H9 (cell line): Measurements from ENCODE around the gene TMEM250. TPM values are rescaled to one million over a fixed set of nuclear protein-coding genes. Genes with fewer than 3 reads are reported as not detected.
A peak's percentile ranks its signal among the peaks of the same experiment; 100 is the strongest.

Experiments
- DNase-seq: peaks from one replicate; pipeline ENCODE4 v3.0.0-alpha.2; 2017
- H2AFZ ChIP-seq: one replicate; pipeline ENCODE4 v1.6.1; 2013; ENCODE audit warnings: mild to moderate bottlenecking, low read length, control low read depth, moderate library complexity
- H2AK5ac ChIP-seq: 2 replicates; pipeline ENCODE4 v1.6.1; 2013; ENCODE audit warnings: low read length, control low read depth, mixed read lengths; ENCODE audit not compliant: insufficient read length
- H2BK120ac ChIP-seq: one replicate; pipeline ENCODE4 v1.6.1; 2013; ENCODE audit warnings: low read depth, mild to moderate bottlenecking, low read length, control low read depth, inconsistent platforms; ENCODE audit not compliant: poor library complexity, severe bottlenecking
- H2BK12ac ChIP-seq: 2 replicates; pipeline ENCODE4 v1.6.1; 2013; ENCODE audit warnings: low read length, control low read depth, mixed read lengths, low read depth; ENCODE audit not compliant: insufficient read length
- H2BK15ac ChIP-seq: 2 replicates; pipeline ENCODE4 v1.6.1; 2013; ENCODE audit warnings: low read depth, low read length, control low read depth
- H2BK20ac ChIP-seq: one replicate; pipeline ENCODE4 v1.6.1; 2013; ENCODE audit warnings: low read depth, mild to moderate bottlenecking, low read length, control low read depth, inconsistent platforms; ENCODE audit not compliant: poor library complexity, severe bottlenecking
- H2BK5ac ChIP-seq: 2 replicates; pipeline ENCODE4 v1.6.1; 2013; ENCODE audit warnings: low read length, control low read depth, mixed read lengths; ENCODE audit not compliant: insufficient read length
- H3K14ac ChIP-seq: 2 replicates; pipeline ENCODE4 v1.6.1; 2013; ENCODE audit warnings: low read length, control low read depth; ENCODE audit not compliant: insufficient read depth
- H3K18ac ChIP-seq: 2 replicates; pipeline ENCODE4 v1.6.1; 2013; ENCODE audit warnings: low read depth, mild to moderate bottlenecking, mixed read lengths, low read length, control low read depth; ENCODE audit not compliant: insufficient read length
- H3K23ac ChIP-seq: 2 replicates; pipeline ENCODE4 v1.6.1; 2013; ENCODE audit warnings: low read length, control low read depth, mixed read lengths, low read depth; ENCODE audit not compliant: insufficient read length
- H3K23me2 ChIP-seq: 2 replicates; pipeline ENCODE4 v1.6.1; 2013; ENCODE audit warnings: low read depth, mild to moderate bottlenecking, mixed read lengths, low read length, control low read depth; ENCODE audit not compliant: insufficient read length, poor library complexity, severe bottlenecking
- H3K27ac ChIP-seq: 2 replicates; pipeline ENCODE4 v1.5.1; 2013; ENCODE audit warnings: low read length, control low read depth, mixed read lengths, low read depth; ENCODE audit not compliant: insufficient read length
- H3K27me3 ChIP-seq: 2 replicates; pipeline ENCODE4 v1.6.1; 2013; ENCODE audit warnings: low read length, control low read depth, inconsistent platforms; ENCODE audit not compliant: insufficient read depth
- H3K4ac ChIP-seq: 2 replicates; pipeline ENCODE4 v1.6.1; 2013; ENCODE audit warnings: low read depth, mild to moderate bottlenecking, control low read depth, inconsistent platforms, low read length, moderate library complexity
- H3K4me1 ChIP-seq: 2 replicates; pipeline ENCODE4 v1.6.1; 2013; ENCODE audit warnings: low read length, control low read depth, inconsistent platforms; ENCODE audit not compliant: insufficient read depth
- H3K4me2 ChIP-seq: 2 replicates; pipeline ENCODE4 v1.6.1; 2013; ENCODE audit warnings: low read length, control low read depth, mixed read lengths; ENCODE audit not compliant: insufficient read length, insufficient read depth
- H3K56ac ChIP-seq: 2 replicates; pipeline ENCODE4 v1.6.1; 2013; ENCODE audit warnings: low read depth, mild to moderate bottlenecking, mixed read lengths, low read length, control low read depth; ENCODE audit not compliant: insufficient read length
- H3K79me1 ChIP-seq: 2 replicates; pipeline ENCODE4 v1.6.1; 2013; ENCODE audit warnings: low read depth, mild to moderate bottlenecking, moderate library complexity, low read length, control low read depth, inconsistent platforms; ENCODE audit not compliant: insufficient read depth, poor library complexity, severe bottlenecking
- H3K79me2 ChIP-seq: 2 replicates; pipeline ENCODE4 v1.6.1; 2013; ENCODE audit warnings: low read length, control low read depth, inconsistent platforms; ENCODE audit not compliant: insufficient read depth
- H3K9ac ChIP-seq: 2 replicates; pipeline ENCODE4 v1.6.1; 2013; ENCODE audit warnings: low read length, control low read depth, mixed read lengths; ENCODE audit not compliant: insufficient read length; ENCODE audit errors: extremely low read depth
- H3K9me3 ChIP-seq: one replicate; pipeline ENCODE4 v1.6.1; 2013; ENCODE audit warnings: low read depth, low read length, inconsistent platforms; ENCODE audit not compliant: control insufficient read depth
- H3T11ph ChIP-seq: one replicate; pipeline ENCODE4 v1.6.1; 2013; ENCODE audit warnings: mild to moderate bottlenecking, low read length, control low read depth, inconsistent platforms
- H4K20me1 ChIP-seq: one replicate; pipeline ENCODE4 v1.6.1; 2013; ENCODE audit not compliant: control insufficient read depth, insufficient read length, insufficient read depth
- H4K5ac ChIP-seq: 2 replicates; pipeline ENCODE4 v1.6.1; 2013; ENCODE audit warnings: low read depth, mild to moderate bottlenecking, mixed read lengths, low read length, control low read depth; ENCODE audit not compliant: insufficient read length
- H4K8ac ChIP-seq: replicated peaks from 2 replicates; pipeline ENCODE4 v1.6.1; 2013; ENCODE audit warnings: low read length, control low read depth, mixed read lengths, low read depth; ENCODE audit not compliant: insufficient read length
- H4K91ac ChIP-seq: 2 replicates; pipeline ENCODE4 v1.6.1; 2013; ENCODE audit warnings: low read depth, mild to moderate bottlenecking, moderate library complexity, mixed read lengths, low read length, control low read depth; ENCODE audit not compliant: insufficient read length
- H3K27ac Mint-ChIP-seq, 3 experiments: 2 replicates in 2 of 3; 3 replicates in 1 of 3; pipeline ENCODE4 v1.8.0; 2020 to 2021; ENCODE audit warnings: mixed read lengths in 3 of 3, mild to moderate bottlenecking in 1 of 3, moderate library complexity in 1 of 3
- H3K27me3 Mint-ChIP-seq: 2 replicates; pipeline ENCODE4 v1.8.0; 2021; ENCODE audit warnings: low read depth, mild to moderate bottlenecking, moderate library complexity, mixed read lengths
- H3K36me3 Mint-ChIP-seq, 3 experiments: 2 replicates in 2 of 3; 3 replicates in 1 of 3; pipeline ENCODE4 v1.8.0; 2020 to 2021; ENCODE audit warnings: low read depth in 3 of 3, mixed read lengths in 3 of 3; ENCODE audit not compliant: insufficient read depth in 1 of 3
- H3K4me1 Mint-ChIP-seq, 2 experiments: 2 replicates each; pipeline ENCODE4 v1.8.0; 2020; ENCODE audit warnings: mixed read lengths in 2 of 2
- H3K4me3 Mint-ChIP-seq, 2 experiments: 2 replicates in 1 of 2; 3 replicates in 1 of 2; pipeline ENCODE4 v1.8.0; 2020 to 2021; ENCODE audit warnings: mild to moderate bottlenecking in 2 of 2, mixed read lengths in 2 of 2, moderate library complexity in 1 of 2
- H3K9me3 Mint-ChIP-seq, 2 experiments: 2 replicates in 1 of 2; 3 replicates in 1 of 2; pipeline ENCODE4 v1.8.0; 2020; ENCODE audit warnings: mild to moderate bottlenecking in 2 of 2, mixed read lengths in 2 of 2, moderate library complexity in 1 of 2
- WGBS: extraction: QIAGEN DNeasy Blood & Tissue Kit; methylation state at CpG from one replicate; pipeline ENCODE4 v1.1.7; 2013; ENCODE audit warnings: missing lambda C conversion rate, low lambda C conversion rate, mixed read lengths; ENCODE audit not compliant: insufficient read length; ENCODE audit errors: extremely low coverage; 5-methylcytosine and 5-hydroxymethylcytosine counted together
- total RNA-seq: library from RNA; stranded (reverse); gene quantifications from 2 replicates; pipeline ENCODE4 v1.2.1, GENCODE V29; 2021
- TF ChIP-seq, protein P1 (sequence below): fragments of 200-600 bp; sonication (generic); conservative IDR thresholded peaks from 3 replicates; pipeline ENCODE4 v1.8.0; 2021; ENCODE audit warnings: antibody characterized with exemption, mild to moderate bottlenecking

Gene TMEM250
- total RNA-seq, 1 experiment from 2014 or later = 48.1 TPM

DNA sequence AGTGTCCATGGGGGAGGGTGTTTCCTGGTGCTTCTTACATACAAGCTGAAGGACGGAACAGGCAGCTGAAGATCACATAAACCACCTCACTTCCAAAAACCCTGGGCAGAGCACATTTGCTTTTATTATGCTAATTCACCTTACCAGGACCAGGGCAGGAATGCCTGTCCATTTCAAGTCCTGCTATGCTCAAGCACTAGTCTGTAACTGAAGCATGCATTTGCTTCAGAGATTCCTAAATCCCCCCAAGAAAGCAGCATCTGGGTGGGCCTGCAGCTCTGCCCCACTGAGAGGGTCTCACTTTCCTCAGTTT, 14.2 kb downstream of the TMEM250 start:
- H3K79me1 ChIP-seq = no peaks in the 10 kb centered on the region
- H3T11ph ChIP-seq = no peak overlapping the region
- H3K27me3 Mint-ChIP-seq = no peaks in the 10 kb centered on the region; the same call in 1 of the 2 replicates
- no peaks in the 10 kb centered on the region; a peak in 1 of 7 replicates for H3K36me3 Mint-ChIP-seq
- no peak for DNase-seq
- no peak overlapping the region for H3K14ac ChIP-seq
- no peak overlapping the region for H3K9ac ChIP-seq
- TF ChIP-seq, protein P1, sequence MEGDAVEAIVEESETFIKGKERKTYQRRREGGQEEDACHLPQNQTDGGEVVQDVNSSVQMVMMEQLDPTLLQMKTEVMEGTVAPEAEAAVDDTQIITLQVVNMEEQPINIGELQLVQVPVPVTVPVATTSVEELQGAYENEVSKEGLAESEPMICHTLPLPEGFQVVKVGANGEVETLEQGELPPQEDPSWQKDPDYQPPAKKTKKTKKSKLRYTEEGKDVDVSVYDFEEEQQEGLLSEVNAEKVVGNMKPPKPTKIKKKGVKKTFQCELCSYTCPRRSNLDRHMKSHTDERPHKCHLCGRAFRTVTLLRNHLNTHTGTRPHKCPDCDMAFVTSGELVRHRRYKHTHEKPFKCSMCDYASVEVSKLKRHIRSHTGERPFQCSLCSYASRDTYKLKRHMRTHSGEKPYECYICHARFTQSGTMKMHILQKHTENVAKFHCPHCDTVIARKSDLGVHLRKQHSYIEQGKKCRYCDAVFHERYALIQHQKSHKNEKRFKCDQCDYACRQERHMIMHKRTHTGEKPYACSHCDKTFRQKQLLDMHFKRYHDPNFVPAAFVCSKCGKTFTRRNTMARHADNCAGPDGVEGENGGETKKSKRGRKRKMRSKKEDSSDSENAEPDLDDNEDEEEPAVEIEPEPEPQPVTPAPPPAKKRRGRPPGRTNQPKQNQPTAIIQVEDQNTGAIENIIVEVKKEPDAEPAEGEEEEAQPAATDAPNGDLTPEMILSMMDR = no peak
- H3K23ac ChIP-seq = no peak overlapping the region
- H3K27ac Mint-ChIP-seq = peak overlapping the region in 2 of 3 experiments; percentile 63 to 85; a peak in 2 of 7 replicates
- no peak overlapping the region for H3K4ac ChIP-seq
- H4K91ac ChIP-seq = no peak overlapping the region
- peaks cover 6% of the 10 kb centered on the region; the same call in 1 of the 2 replicates for H3K4me1 ChIP-seq
- H3K4me3 Mint-ChIP-seq = peak overlapping the region in 1 of 2 experiments; percentile 64; a peak in 1 of 5 replicates
- no peak overlapping the region for H2BK5ac ChIP-seq
- no peak overlapping the region for H2BK20ac ChIP-seq
- no peaks in the 10 kb centered on the region for H3K9me3 ChIP-seq
- H3K4me2 ChIP-seq = peak overlapping the region; percentile 15
- H2AFZ ChIP-seq = no peak overlapping the region
- no peak overlapping the region for H4K8ac ChIP-seq
- peaks cover 48 to 57% of the 10 kb centered on the region in 2 experiments for H3K4me1 Mint-ChIP-seq
- H3K79me2 ChIP-seq = no peaks in the 10 kb centered on the region
- H2AK5ac ChIP-seq = no peak overlapping the region
- no peak overlapping the region for H2BK12ac ChIP-seq
- no peak overlapping the region for H3K27ac ChIP-seq
- no peaks in the 10 kb centered on the region for H3K23me2 ChIP-seq
- no peaks in the 10 kb centered on the region for H3K27me3 ChIP-seq
- no peak overlapping the region for H3K56ac ChIP-seq
- no peaks in the 10 kb centered on the region for H3K9me3 Mint-ChIP-seq
- no peak overlapping the region for H3K18ac ChIP-seq
- no peak overlapping the region for H2BK120ac ChIP-seq
- no peaks in the 10 kb centered on the region for H4K20me1 ChIP-seq
- WGBS = no CpG with 5 or more reads among the region's 1 CpG
- H4K5ac ChIP-seq = no peak overlapping the region
- no peak overlapping the region for H2BK15ac ChIP-seq
